Stimulated activated CD4-positive, alpha-beta T cell treated with anti-CD3 and anti-CD28 coated beads, Interleukin-1b, Interleukin-23, amount 100 ng/mL, for 24 hours (primary cell): ENCODE measurements around the gene NRXN3.

Experiments
- DNase-seq, 4 experiments: peaks; one replicate each; pipeline ENCODE4 v3.0.0-alpha.2; 2020; ENCODE audit warnings: low read depth in 4 of 4, low spot score in 1 of 4

The NRXN3 gene

GRCh38 chr14:79645753-79646362 lies 1475.7 kb downstream of the NRXN3 start:
- no peak for DNase-seq

- no peak for DNase-seq
Measured at GRCh38 chr14:79649856-79650255, 1479.7 kb downstream of the NRXN3 start.

DNA sequence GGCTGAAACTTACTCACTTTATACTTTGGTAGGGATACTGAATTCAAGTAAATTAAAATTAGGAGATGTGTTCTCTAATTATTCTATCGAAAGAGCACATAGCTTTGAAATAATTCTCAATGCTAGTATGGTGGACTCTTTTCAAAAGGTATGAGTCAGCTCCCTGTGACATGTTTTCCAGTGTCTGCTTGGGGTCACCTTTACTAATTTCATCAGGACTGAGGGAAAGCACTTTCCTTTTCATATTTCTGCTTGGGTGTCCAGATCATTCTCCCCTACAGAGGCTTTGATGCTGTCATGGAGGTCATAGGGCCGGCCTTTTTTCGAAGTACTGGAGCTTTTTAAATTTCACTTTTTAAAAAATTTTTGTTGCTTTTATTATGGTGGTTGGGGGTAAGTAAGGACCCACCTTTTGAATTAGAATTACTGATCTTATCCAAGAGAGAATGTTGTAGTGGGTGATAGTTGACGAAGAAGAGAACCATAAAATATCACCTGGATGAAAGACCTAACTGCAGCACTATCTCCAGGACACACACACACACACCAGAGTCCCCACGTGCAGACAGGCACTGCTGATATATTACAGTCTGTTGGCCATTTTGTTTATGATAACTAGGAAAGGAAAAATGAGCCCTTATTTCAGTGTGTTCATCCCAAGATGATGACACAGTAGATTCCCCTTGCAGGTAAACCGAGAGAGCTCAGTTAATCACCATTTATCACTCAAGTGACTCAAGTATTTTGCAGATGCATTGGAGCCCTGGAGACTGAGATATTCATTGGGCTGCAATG lies 1482.5 kb downstream of the NRXN3 start:
- no peak for DNase-seq

DNA sequence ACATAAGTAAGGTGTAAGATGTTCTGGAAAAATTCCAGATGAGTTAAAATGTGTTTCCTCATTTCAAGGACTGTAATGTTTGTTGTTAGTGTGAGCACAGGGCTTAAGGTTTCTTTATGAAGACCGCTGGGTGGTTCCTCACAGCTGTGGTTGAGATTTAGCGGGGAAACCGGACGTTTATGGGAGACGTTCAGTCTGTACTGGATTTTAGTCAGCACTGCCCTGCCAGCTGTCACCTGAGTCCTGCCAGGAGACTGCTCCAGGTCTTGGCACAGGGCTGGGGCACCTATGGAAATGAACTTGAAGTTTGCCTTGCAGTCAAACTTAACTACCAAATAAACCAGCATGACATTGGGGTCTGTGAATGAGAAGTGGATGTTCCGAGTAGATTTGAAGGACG lies 1485.9 kb downstream of the NRXN3 start:
- no peak for DNase-seq

DNA sequence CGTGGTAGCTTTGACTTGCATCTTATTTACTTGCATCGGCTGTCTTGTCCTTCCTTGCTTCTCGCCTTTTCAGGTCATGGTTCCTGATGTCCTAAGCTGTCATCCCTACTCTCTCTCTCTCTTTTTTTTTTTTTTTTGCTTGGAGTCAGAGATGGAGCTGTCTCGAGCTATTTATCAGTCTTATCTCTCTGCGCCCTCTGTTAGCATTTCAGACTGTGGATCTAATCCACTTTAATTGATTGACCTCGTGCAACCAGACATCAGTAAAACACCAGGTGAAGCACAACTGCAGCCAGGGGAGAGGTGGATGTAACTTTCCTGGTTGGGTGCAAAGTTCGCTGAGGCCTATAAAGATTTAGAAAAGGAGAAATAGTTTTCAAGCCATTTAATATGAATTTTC lies 1486.3 kb downstream of the NRXN3 start:
- no peak for DNase-seq

GRCh38 chr14:79658221-79658620 lies 1488.0 kb downstream of the NRXN3 start:
- no peak for DNase-seq

- DNase-seq, result no peak
Measured at GRCh38 chr14:79658769-79659168, 1488.6 kb downstream of the NRXN3 start.

DNA sequence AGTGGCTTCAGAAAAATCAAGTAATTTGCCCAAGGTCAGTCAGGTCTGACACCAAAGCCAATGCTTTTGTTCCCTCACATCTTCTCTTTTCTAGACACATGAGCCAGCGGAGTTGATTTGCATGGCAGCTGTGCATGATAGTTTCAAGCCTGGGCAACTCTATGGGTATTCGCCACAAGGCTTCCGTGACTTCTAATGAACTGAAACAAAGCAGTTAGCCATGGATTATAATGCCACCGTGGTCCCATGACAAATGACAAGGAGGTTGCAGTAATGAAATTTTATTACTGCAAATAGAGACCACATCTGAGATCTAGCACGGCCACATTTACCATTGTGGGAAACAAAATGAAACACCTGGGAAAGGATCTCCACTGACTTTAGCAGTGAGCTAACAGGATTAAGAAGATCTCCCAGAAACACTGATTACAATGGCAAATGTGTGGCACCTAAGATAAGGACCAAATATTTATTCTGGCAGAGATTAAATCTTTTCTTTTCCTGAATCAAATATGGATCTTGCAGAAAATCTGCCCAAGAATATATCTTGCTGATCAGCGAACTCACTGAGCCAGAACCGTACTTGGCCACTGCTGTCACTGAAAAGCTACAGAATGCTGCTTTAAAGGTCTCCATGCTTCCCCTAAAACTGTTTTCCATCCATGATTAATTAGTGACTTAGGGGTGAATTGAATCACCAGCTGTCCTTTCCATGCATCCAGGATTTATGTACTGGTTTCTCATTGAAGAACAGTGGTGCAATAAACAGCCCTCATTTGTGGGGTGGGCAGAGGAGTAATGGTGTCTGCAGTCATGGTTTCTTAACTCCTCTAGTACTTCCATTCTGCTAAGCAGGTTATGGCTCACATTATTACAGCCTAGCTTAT lies 1490.1 kb downstream of the NRXN3 start:
- DNase-seq, result no peak

- no peak for DNase-seq
Measured at GRCh38 chr14:79661752-79662151, 1491.6 kb downstream of the NRXN3 start.

DNA sequence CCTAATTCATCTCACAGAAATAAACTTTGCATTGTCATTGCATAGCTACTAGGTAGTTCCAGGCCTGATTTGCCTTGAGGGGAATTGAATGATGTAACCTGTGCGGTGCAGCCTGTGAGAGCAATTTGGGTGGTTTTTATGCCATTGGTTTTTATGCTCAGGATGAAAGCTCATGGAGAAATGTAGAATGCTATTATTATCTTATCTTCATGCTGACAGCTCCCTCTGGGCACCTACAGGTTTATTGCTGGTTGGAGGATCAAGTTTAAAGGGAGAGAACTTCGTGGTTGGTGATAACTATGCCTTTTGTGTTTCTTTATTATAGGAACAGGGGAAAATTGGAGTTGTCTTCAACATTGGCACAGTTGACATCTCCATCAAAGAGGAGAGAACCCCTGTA lies 1493.3 kb downstream of the NRXN3 start:
- no peak for DNase-seq

DNA sequence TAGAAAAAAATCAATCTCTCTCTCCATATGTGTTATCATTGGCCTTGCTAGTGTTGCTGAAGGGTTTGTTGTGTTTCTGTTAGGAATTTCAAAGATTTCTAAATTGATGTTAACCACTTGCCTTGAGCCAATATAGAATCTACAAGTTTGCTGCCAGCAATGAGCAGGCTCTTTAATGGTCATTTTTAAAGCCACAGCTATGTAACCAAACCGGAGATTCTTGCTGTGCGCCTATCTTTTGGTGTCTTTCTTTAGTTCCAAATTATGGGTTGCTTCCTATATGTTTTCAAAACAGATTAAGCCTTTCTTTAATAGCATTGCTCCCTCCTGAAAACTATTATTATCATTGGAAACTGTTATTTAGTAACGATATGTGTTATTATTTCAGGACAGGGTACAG lies 1495.4 kb downstream of the NRXN3 start:
- DNase-seq, result no peak

GRCh38 chr14:79668951-79669350 lies 1498.8 kb downstream of the NRXN3 start:
- no peak for DNase-seq

GRCh38 chr14:79670811-79671210 lies 1500.6 kb downstream of the NRXN3 start:
- DNase-seq, result no peak

GRCh38 chr14:79680087-79680486 lies 1509.9 kb downstream of the NRXN3 start:
- no peak for DNase-seq

DNA sequence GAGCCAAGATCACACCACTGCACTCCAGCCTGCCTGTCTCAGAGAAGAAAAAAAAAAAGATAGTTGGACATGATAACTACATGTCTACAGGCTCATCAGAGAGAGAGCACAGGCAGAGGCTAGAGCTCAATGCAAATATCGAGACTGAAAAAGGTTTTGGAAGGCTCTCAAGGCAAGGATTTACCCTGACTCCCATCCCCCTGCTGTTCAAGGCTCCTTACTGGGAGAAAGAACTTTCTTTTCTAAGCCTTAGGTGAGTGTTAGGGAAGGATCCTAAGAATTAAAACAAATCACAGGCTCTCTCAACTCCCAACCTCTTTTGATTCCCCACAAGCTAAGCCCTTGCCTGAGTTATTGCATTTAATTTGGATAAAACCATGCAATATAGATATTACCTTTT lies 1516.0 kb downstream of the NRXN3 start:
- no peak for DNase-seq

DNA sequence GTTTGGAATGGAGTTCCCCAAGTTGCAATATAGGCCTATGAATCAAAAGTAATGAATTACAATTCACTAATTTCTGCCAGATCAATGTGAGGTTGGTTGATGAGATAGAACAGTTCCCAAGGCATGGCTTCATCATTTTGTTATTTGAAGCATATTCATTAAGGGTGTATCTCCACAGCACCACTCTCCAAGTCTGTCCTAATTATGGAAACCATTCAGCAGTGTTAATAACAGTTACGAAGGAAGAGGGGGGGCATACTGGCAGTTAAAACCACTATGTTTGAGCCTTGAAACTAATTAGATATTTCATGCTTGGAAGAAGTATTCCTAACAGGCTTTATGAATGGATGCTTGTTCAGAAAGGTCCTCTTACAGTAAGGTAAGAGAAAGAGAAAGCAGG lies 1520.8 kb downstream of the NRXN3 start:
- no peak for DNase-seq

DNA sequence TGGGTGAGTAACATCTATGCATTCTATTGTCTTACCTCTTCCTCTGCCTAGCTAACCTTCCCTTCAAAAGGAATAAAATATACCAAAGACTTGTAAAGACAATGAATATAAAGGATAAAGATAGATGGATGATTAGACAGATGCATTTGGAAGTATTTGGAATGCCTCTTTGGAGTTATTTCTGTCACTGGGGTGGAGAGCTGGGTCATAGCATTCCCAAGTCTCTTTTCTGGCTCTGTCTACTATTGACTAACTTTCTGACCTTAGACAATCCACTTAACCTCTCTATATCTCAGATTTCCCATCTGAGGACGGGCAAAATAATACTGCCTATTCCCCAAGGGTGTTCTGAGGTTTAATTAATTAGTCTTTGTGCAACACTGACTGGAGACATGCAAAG lies 1523.8 kb downstream of the NRXN3 start:
- DNase-seq, result no peak

GRCh38 chr14:79695307-79695706 lies 1525.1 kb downstream of the NRXN3 start:
- no peak for DNase-seq

GRCh38 chr14:79698298-79698711 lies 1528.1 kb downstream of the NRXN3 start:
- DNase-seq, result no peak

DNA sequence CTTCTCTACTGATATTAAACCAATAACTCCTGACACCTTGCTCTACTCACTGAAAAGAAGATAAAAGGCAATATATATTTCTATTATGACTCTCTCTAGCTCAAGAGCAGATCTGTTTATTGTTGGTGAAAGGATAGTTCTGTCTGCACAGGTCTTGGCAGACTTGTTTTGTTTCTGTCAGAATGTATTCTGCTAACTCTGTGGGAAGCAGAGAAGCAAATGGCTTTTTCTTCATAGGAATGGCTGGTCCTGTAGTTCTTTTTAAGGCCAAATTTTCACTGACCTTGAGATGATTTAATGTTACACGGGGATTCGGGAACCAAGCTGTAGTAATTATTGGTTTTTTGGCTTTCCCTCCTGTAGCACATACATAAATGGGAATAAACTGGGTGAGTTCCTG lies 1529.0 kb downstream of the NRXN3 start:
- no peak for DNase-seq

- DNase-seq, result no peak
Measured at GRCh38 chr14:79701371-79701770, 1531.2 kb downstream of the NRXN3 start.

DNA sequence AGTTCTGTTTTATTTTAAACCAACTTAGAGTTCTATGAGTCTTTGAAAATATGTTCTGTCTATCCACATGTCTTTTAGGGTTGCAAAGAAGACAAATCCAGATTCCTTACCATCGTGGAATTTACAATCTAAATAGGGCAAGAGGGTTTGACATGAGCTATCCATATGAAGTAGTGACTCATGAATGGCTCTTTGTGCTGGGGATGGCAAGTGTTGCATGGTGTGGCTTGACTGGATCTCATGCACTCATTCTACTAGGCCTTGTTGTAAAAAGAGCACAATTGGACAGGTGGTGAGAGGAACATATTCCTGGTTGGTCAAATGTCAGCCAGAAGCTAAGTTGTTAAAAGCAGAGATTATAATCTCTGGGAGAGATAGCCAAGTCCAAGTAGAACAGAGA lies 1532.0 kb downstream of the NRXN3 start:
- no peak for DNase-seq
